K562 (cell line): ENCODE results near the gene LRRTM3.

Experiments used
- BRCA1 ChIP-seq, 2 experiments: fragments of 450-650 bp in 1 of 2; sonication (generic) in 1 of 2; formaldehyde crosslinking in 1 of 2; IDR thresholded peaks; 2 replicates each; pipeline versions ENCODE4 v1.5.0 to v1.6.1; 2017 to 2020; ENCODE audit warnings: mild to moderate bottlenecking in 1 of 2, missing genetic modification reagents in 1 of 2
- CREB5 ChIP-seq: fragments of 250-450 bp; sonication (Bioruptor Pico); IDR thresholded peaks from 2 replicates; pipeline ENCODE4 v1.5.0; 2020; ENCODE audit warnings: mild to moderate bottlenecking
- POLR2A ChIP-seq: fragments of 450-650 bp; conservative IDR thresholded peaks from 2 replicates; pipeline ENCODE4 v1.6.1; 2016
- TF ChIP-seq, protein P1 (sequence below): fragments of 250-450 bp; sonication (Bioruptor Pico); IDR thresholded peaks from 2 replicates; pipeline ENCODE4 v1.5.0; 2020; ENCODE audit warnings: mild to moderate bottlenecking, borderline replicate concordance

GRCh38 chr10:67112765-67113164 lies 186.9 kb downstream of the LRRTM3 start:
- TF ChIP-seq, protein P1, sequence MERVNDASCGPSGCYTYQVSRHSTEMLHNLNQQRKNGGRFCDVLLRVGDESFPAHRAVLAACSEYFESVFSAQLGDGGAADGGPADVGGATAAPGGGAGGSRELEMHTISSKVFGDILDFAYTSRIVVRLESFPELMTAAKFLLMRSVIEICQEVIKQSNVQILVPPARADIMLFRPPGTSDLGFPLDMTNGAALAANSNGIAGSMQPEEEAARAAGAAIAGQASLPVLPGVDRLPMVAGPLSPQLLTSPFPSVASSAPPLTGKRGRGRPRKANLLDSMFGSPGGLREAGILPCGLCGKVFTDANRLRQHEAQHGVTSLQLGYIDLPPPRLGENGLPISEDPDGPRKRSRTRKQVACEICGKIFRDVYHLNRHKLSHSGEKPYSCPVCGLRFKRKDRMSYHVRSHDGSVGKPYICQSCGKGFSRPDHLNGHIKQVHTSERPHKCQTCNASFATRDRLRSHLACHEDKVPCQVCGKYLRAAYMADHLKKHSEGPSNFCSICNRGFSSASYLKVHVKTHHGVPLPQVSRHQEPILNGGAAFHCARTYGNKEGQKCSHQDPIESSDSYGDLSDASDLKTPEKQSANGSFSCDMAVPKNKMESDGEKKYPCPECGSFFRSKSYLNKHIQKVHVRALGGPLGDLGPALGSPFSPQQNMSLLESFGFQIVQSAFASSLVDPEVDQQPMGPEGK (CRISPR knock-in tag): no peak
- TF ChIP-seq POLR2A: no peak
- TF ChIP-seq CREB5 (CRISPR knock-in tag): no peak
- no peak for TF ChIP-seq BRCA1 (IDR thresholded peaks at IDR 0.05)
- no peak for TF ChIP-seq BRCA1 (CRISPR knock-in tag; IDR thresholded peaks at IDR 0.05)
